Small intestine (tissue), 7 donors: ENCODE data around the gene PAF1. TPM values are rescaled to one million over a fixed set of nuclear protein-coding genes. Genes with fewer than 3 reads are reported as not detected.

ENCODE experiments used
- DNase-seq, 2 donors: peaks; one replicate each; pipeline versions ENCODE4 v3.0.0 to v3.0.0-alpha.2; 2013
- FAIRE-seq: peaks from 2 replicates; lab custom pipeline; 2012; peaks lifted over from hg19 to GRCh38; lab: Jason Lieb, UNC
- H3K27ac ChIP-seq, 3 donors: one replicate each; pipeline ENCODE4 v1.5.1; 2013; ENCODE audit warnings: low read length in 2 of 3, mild to moderate bottlenecking in 2 of 3, control low read depth in 1 of 3, inconsistent platforms in 1 of 3, low read depth in 1 of 3, moderate library complexity in 1 of 3
- H3K27me3 ChIP-seq, 3 donors: one replicate each; pipeline ENCODE4 v1.6.1; 2013; ENCODE audit warnings: low read length in 3 of 3, inconsistent platforms in 1 of 3; ENCODE audit not compliant: control insufficient read depth in 3 of 3, insufficient read depth in 3 of 3
- H3K36me3 ChIP-seq, 3 donors: one replicate each; pipeline ENCODE4 v1.6.1; 2013; ENCODE audit warnings: low read length in 3 of 3, inconsistent platforms in 1 of 3, low read depth in 1 of 3, mild to moderate bottlenecking in 1 of 3, moderate library complexity in 1 of 3; ENCODE audit not compliant: control insufficient read depth in 3 of 3, insufficient read depth in 2 of 3
- H3K4me1 ChIP-seq, 3 donors: one replicate each; pipeline ENCODE4 v1.6.1; 2013; ENCODE audit warnings: low read length in 2 of 3, inconsistent platforms in 1 of 3, low read depth in 1 of 3, mild to moderate bottlenecking in 1 of 3, moderate library complexity in 1 of 3; ENCODE audit not compliant: control insufficient read depth in 3 of 3, insufficient read depth in 2 of 3
- H3K4me3 ChIP-seq, 3 donors: one replicate each; pipeline ENCODE4 v1.5.1; 2013; ENCODE audit warnings: low read length in 3 of 3, control low read depth in 1 of 3, inconsistent platforms in 1 of 3, low read depth in 1 of 3, mild to moderate bottlenecking in 1 of 3, moderate library complexity in 1 of 3
- H3K9me3 ChIP-seq, 2 donors: one replicate each; pipeline ENCODE4 v1.6.1; 2013; ENCODE audit warnings: low read depth in 1 of 2, low read length in 1 of 2; ENCODE audit not compliant: control insufficient read depth in 2 of 2, insufficient read depth in 1 of 2
- WGBS, 3 donors: extraction: QIAGEN DNeasy Blood & Tissue Kit; methylation state at CpG; one replicate each; pipeline ENCODE4 v1.1.7; 2013; 5-methylcytosine and 5-hydroxymethylcytosine counted together
- polyA plus RNA-seq, 4 donors: library from polyadenylated mRNA; stranded (reverse) in 3 of 4; unstranded in 1 of 4; fragments of 200-250 nt in 3 of 4; fragments of 120-200 nt in 1 of 4; gene quantifications; one replicate each; pipeline versions ENCODE4 v1.2.1 to v1.2.3, GENCODE V29; 2013
- donor health status: healthy with polysubstance abuse.
- donor health status: control.
- donor health status: control.
- donor health status: Bipolar disorder and iron deficiency.
- donor health status: healthy.

Gene PAF1
- polyA plus RNA-seq, 4 donors = 32.9 to 42.7 (median 37.9) TPM

DNA sequence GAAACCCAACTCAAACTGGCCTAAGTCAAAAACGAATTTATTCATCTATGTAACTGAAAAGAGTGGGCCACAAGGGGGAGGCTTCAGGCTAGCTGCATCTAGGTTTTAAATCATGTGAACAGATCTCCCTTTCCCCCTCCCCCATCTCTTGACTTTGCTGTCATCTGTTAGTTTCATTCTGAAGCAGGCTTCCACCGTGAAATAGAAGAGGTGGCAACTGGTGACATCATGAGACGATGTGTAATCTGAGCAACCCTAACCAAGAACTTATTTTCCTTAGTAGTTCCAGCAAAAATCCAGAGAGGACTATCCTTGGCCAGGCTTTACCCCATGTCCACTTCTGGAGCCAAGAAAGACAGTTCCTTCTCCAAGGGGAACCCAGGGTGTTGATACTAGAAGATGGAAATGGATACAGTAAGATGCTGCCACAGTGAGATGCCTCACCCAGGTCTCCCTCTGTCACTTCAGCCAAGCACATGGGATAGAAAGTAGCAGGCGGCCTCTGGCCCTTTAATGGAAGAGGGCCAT is 39.3 kb downstream of the PAF1 start:
- Histone ChIP-seq H3K9me3 (no peaks in the 10 kb centered on the region), H3K4me1 (no peaks in the 10 kb centered on the region), H3K36me3 (peaks cover 4 to 41% (median 9%) of the 10 kb centered on the region in 3 donors), H3K27me3 (no peaks in the 10 kb centered on the region), H3K27ac (peak overlapping the region in 1 of 3 donors; percentile 45), H3K4me3 (no peak overlapping the region)
- WGBS, 3 donors = 50 to 81% (median 61%) methylated on average over 4 of the region's 4 CpGs
- FAIRE-seq (no peak), DNase-seq (no peak)

DNA sequence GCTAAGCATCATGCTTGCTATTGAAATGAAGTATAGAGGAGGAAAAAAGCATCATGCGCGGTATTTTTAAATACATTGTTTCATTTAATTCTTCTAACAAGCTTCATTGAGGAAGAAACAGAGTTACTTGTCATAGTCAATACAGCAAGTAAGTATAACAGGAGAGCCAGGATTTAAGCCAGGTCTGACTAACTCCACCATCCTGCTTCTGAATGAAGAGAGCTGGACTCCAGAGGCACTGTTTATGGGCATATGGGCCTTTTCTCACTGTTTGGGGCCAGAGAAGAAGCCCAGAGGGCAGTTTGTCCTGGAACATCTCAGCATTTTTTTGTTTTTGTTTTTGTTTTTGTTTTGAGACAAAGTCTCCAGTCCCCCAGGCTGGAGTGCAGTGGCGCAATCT is 40.8 kb downstream of the PAF1 start:
- 99% methylated on average over 3 of the region's 3 CpGs for WGBS, 3 donors
- no peak for DNase-seq
- Histone ChIP-seq H3K36me3 (peaks cover 3 to 31% (median 4%) of the 10 kb centered on the region in 3 donors), H3K27me3 (no peaks in the 10 kb centered on the region), H3K9me3 (no peaks in the 10 kb centered on the region), H3K27ac (no peak overlapping the region), H3K4me3 (no peak overlapping the region), H3K4me1 (no peaks in the 10 kb centered on the region)
- FAIRE-seq = no peak

DNA sequence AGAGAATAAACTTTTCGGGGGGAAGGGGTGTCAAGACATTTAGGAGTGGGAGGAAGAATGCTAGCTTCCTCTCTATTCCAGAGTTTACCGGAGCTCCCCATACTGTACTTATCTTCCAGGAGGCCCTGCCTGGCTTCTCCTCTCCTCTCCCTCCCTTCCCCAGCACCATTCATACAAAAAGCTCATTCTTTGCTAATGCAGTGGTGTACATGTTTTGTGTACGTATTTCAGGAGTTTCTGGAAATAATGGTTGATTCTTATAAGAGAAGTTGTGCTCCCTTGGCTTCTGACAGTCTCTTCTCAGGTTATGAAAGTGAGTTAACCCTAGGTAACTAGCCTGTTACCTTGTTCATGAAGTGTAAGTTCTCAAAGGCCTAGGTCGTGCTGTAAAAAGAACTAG is 41.6 kb downstream of the PAF1 start:
- H3K9me3 ChIP-seq = no peaks in the 10 kb centered on the region
- H3K4me3 ChIP-seq = no peak overlapping the region
- no peak for DNase-seq
- no peaks in the 10 kb centered on the region for H3K27me3 ChIP-seq
- peaks cover 3 to 25% (median 4%) of the 10 kb centered on the region in 3 donors for H3K36me3 ChIP-seq
- no peaks in the 10 kb centered on the region for H3K4me1 ChIP-seq
- 87 to 93% (median 92%) methylated on average over 4 of the region's 4 CpGs for WGBS, 3 donors
- H3K27ac ChIP-seq = no peak overlapping the region
- FAIRE-seq = no peak

GRCh38 chr19:39347332-39348164 is 43.4 kb downstream of the PAF1 start:
- Histone ChIP-seq H3K27me3 (no peaks in the 10 kb centered on the region), H3K27ac (no peak overlapping the region), H3K4me3 (no peak overlapping the region), H3K36me3 (peaks cover 3 to 22% (median 4%) of the 10 kb centered on the region in 3 donors), H3K4me1 (peaks cover 3 to 8% (median 8%) of the 10 kb centered on the region in 3 donors), H3K9me3 (no peaks in the 10 kb centered on the region)
- DNase-seq = no peak
- FAIRE-seq = no peak
- 85 to 95% (median 94%) methylated on average over 4 of the region's 4 CpGs for WGBS, 3 donors

DNA sequence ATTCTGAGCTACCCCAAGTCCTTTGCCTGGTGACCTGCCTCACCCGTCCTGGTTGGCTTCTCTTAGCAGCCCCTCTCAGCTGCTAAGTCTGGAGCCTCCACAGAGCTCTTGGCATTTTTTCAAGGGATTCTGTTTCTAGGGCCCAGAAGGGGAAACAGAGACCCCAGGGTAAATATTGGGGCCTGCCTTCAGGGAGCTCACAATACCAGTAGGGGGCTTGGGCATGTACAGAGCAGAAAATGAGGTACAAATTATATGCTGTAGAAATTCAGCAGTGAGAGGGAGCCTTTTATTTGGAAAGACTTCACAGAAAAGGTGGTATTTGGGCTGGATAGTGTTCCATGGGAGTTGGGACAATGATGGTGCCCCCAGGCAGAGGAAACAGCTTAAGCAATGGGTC is 45.0 kb downstream of the PAF1 start:
- 75 to 88% (median 86%) methylated on average over 1 of the region's 1 CpG for WGBS, 3 donors
- DNase-seq = no peak
- Histone ChIP-seq H3K9me3 (no peaks in the 10 kb centered on the region), H3K27ac (no peak overlapping the region), H3K4me1 (peaks cover 3 to 10% (median 8%) of the 10 kb centered on the region in 3 donors), H3K27me3 (no peaks in the 10 kb centered on the region), H3K36me3 (peaks cover 0 to 17% (median 2%) of the 10 kb centered on the region in 3 donors), H3K4me3 (no peak overlapping the region)
- no peak for FAIRE-seq

DNA sequence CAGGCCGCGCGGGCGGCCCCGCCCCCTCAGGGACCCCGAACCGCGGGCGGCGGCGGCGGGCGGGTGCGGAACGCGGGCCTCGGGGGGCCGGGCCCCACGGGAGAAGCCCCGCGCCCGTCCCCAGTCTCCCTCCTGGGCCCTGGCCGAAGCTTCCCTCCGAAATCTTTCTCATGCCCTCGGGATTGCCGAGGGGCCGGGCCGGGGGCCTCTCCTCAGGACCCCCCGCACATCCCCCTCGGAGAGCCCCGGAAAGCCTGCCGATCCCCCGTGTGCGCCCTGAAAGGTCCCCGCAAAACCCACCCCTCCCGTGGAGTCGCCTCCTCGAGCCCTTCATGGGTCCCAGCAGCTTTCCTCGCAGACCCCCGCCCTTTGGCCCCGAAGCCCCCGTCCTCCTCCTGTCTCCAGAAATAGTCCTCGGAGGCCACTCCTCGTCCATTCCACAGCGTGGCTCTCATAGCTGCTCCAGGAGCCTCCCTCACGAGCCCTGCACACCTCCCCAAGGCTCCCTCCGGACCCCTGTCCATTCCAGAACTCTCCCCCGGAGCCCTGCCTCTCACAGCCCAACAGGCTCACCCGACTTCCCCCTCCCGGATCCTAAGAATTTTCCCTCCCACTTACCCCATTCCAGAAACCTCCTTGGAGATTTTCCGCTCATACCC is 48.1 kb downstream of the PAF1 start:
- peak in 1 of 2 donors; percentile 51 for DNase-seq
- FAIRE-seq = no peak
- WGBS, 3 donors = 2 to 7% (median 3%) methylated on average over 17 to 51 of the region's 51 CpGs

GRCh38 chr19:39341719-39342604 is 48.9 kb downstream of the PAF1 start, which contains the start of gene SAMD4B:
Gene SAMD4B (plus strand): TSS chr19:39342421. CDS start chr19:39356894, 14,473 bp downstream.
- no peaks in the 10 kb centered on the region for H3K27me3 ChIP-seq
- H3K4me3 ChIP-seq = peak within 1 kb of the TSS; percentile 87 to 99 (median 93)
- peak; percentile 98 to 99 for DNase-seq
- peaks cover 0 to 4% (median 0%) of the 10 kb centered on the region in 3 donors for H3K36me3 ChIP-seq
- no peak for FAIRE-seq
- 0 to 1% (median 1%) methylated on average over 28 to 105 of the region's 105 CpGs for WGBS, 3 donors
- H3K27ac ChIP-seq = peak within 1 kb of the TSS; percentile 66 to 84 (median 69)
- peaks cover 6 to 21% (median 8%) of the 10 kb centered on the region in 3 donors for H3K4me1 ChIP-seq
- H3K9me3 ChIP-seq = no peaks in the 10 kb centered on the region

More for the DNA sequence above, 48.1 kb downstream of the PAF1 start:
- peaks cover 0 to 8% (median 0%) of the 10 kb centered on the region in 3 donors for H3K36me3 ChIP-seq
- peak overlapping the region; percentile 30 to 69 (median 64) for H3K27ac ChIP-seq
- H3K4me1 ChIP-seq = peaks cover 6 to 21% (median 8%) of the 10 kb centered on the region in 3 donors
- no peaks in the 10 kb centered on the region for H3K27me3 ChIP-seq
- peak overlapping the region; percentile 87 to 99 (median 93) for H3K4me3 ChIP-seq
- H3K9me3 ChIP-seq = no peaks in the 10 kb centered on the region
